GM12892 (cell line): ENCODE measurements around the gene SH3RF3.

ENCODE experiments used
- POLR2A ChIP-seq: IDR thresholded peaks from 2 replicates; pipeline ENCODE4 v1.6.1; 2011; ENCODE audit warnings: low read depth, low read length, control low read depth
- POLR2AphosphoS5 ChIP-seq: IDR thresholded peaks from 2 replicates; pipeline ENCODE4 v1.6.1; 2011; ENCODE audit warnings: low read depth, low read length, control low read depth
- TAF1 ChIP-seq: IDR thresholded peaks from 2 replicates; pipeline ENCODE4 v1.6.1; 2011; ENCODE audit warnings: low read depth, mild to moderate bottlenecking, control low read depth, low read length, borderline replicate concordance

DNA sequence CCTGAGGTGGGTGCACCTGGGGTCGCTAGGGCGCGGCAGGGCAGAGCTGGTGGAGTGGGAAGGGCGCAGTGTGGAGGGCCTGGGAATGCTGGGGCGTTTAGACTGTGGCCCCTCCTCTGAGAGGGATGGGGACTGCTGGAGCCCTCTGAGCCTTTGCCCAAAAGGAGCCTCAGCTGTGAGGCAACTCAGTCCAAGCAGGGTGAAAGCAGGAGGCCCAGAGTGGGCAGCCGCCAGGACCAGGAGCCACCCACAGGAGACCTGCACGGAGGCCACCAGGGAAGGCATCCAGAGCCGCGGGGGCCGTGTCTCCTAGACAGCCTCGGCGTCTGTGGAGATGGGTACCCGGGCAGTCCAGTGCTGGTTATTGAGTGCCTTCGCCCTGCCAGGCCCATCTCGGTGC is 369.9 kb downstream of the SH3RF3 start:
- no peak for TF ChIP-seq POLR2A
- TF ChIP-seq TAF1, result no peak
- TF ChIP-seq POLR2AphosphoS5, result no peak
